Smooth muscle cell of the brain vasculature (primary cell): Measurements from ENCODE around the gene PROM1.

Experiments
- DNase-seq: peaks from one replicate; pipeline ENCODE4 v3.0.0-alpha.2; 2012; ENCODE audit warnings: low read depth, low spot score

Gene PROM1

GRCh38 chr4:16026160-16026761, 57.6 kb downstream of the PROM1 start:
- peak; percentile 23 for DNase-seq

GRCh38 chr4:16025268-16025667, 58.6 kb downstream of the PROM1 start:
- no peak for DNase-seq

GRCh38 chr4:16023776-16024408, 59.9 kb downstream of the PROM1 start:
- no peak for DNase-seq

- DNase-seq, result no peak
These were observed 61.8 kb downstream of the PROM1 start for GRCh38 chr4:16021804-16022560.

- no peak for DNase-seq
These were observed 64.2 kb downstream of the PROM1 start for GRCh38 chr4:16019649-16020048.

- no peak for DNase-seq
These were observed 65.0 kb downstream of the PROM1 start for GRCh38 chr4:16018841-16019240.

GRCh38 chr4:16018061-16018676, 65.7 kb downstream of the PROM1 start:
- no peak for DNase-seq

GRCh38 chr4:16016536-16016935, 67.3 kb downstream of the PROM1 start:
- no peak for DNase-seq

- DNase-seq, result no peak
These were observed 72.7 kb downstream of the PROM1 start for GRCh38 chr4:16011173-16011572.

- no peak for DNase-seq
These were observed 74.7 kb downstream of the PROM1 start for GRCh38 chr4:16009153-16009552.

GRCh38 chr4:16007471-16008095, 76.2 kb downstream of the PROM1 start:
- DNase-seq, result no peak

GRCh38 chr4:16006771-16007446, 76.9 kb downstream of the PROM1 start:
- no peak for DNase-seq

- no peak for DNase-seq
These were observed 78.1 kb downstream of the PROM1 start for GRCh38 chr4:16005676-16006075.

- peak; percentile 21 for DNase-seq
These were observed 82.4 kb downstream of the PROM1 start for GRCh38 chr4:16001484-16001858.

- no peak for DNase-seq
These were observed 82.9 kb downstream of the PROM1 start for GRCh38 chr4:16000708-16001483.

- no peak for DNase-seq
These were observed 87.0 kb downstream of the PROM1 start for GRCh38 chr4:15996773-15997172.

- no peak for DNase-seq
These were observed 88.0 kb downstream of the PROM1 start for GRCh38 chr4:15995826-15996225.

- no peak for DNase-seq
These were observed 91.7 kb downstream of the PROM1 start for GRCh38 chr4:15992167-15992485.

- DNase-seq, result no peak
These were observed 93.1 kb downstream of the PROM1 start for GRCh38 chr4:15990570-15991285.

GRCh38 chr4:15989424-15989823, 94.4 kb downstream of the PROM1 start:
- no peak for DNase-seq
